ENCODE results near the gene IL3RA.

- no peak for TF ChIP-seq GATA3 (IDR thresholded peaks at IDR 0.05; ENCODE audit: low read depth, low read length)
- TF ChIP-seq GATA2 (IDR thresholded peaks at IDR 0.05; ENCODE audit: low read depth, low read length) = no peak
Measured at GRCh38 chrX:1323315-1323714, 13.3 kb upstream of the IL3RA start.
